A549 (cell line): ENCODE measurements around the gene RTL9. TPM values are rescaled to one million over a fixed set of nuclear protein-coding genes. Genes with fewer than 3 reads are reported as not detected.

Source experiments
- ATAC-seq, 2 experiments: fragments of 200-7000 bp in 1 of 2; fragments of >200 bp in 1 of 2; cut with Nextera tagmentation in 1 of 2; cut with Tn5 transposase in 1 of 2; 3 replicates each; pipeline versions ENCODE4 v1.8.0 to v1.9.1; 2018 to 2020; ENCODE audit warnings: mild to moderate bottlenecking in 1 of 2, moderate library complexity in 1 of 2
- CTCF ChIA-PET: fragments of 300-600 bp; sonication (Branson Sonifier 250); formaldehyde crosslinking; extraction: SDS; loops from one replicate; lab custom pipeline; 2021; ENCODE audit warnings: antibody characterized with exemption, inconsistent platforms; lab: Yijun Ruan, JAX
- POLR2A ChIA-PET: fragments of 350-600 bp; formaldehyde crosslinking; extraction: SDS; loops from one replicate; lab custom pipeline; 2021; ENCODE audit warnings: antibody characterized with exemption, inconsistent platforms; lab: Yijun Ruan, JAX
- DNase-seq, 2 experiments: peaks; one replicate each; pipeline versions ENCODE4 v3.0.0 to v3.0.0-alpha.2; 2011 to 2016; ENCODE audit warnings: low read depth in 1 of 2, low spot score in 1 of 2
- FAIRE-seq: peaks from 2 replicates; lab custom pipeline; 2011; peaks lifted over from hg19 to GRCh38; lab: Jason Lieb, UNC
- H3K27ac ChIP-seq, 2 experiments: fragments of >200 bp; sonication (Bioruptor Twin); formaldehyde crosslinking; 3 replicates each; pipeline ENCODE4 v1.5.1; 2016 to 2017
- H3K4me1 ChIP-seq: fragments of >200 bp; sonication (Bioruptor Twin); formaldehyde crosslinking; 3 replicates; pipeline ENCODE4 v1.6.1; 2016
- H3K4me2 ChIP-seq: fragments of >200 bp; sonication (Bioruptor Twin); formaldehyde crosslinking; 3 replicates; pipeline ENCODE4 v1.6.1; 2016
- H3K4me3 ChIP-seq: fragments of >200 bp; sonication (Bioruptor Twin); formaldehyde crosslinking; 3 replicates; pipeline ENCODE4 v1.5.1; 2016
- H3K9me3 ChIP-seq: fragments of >200 bp; sonication (Bioruptor Twin); formaldehyde crosslinking; 3 replicates; pipeline ENCODE4 v1.6.1; 2016
- BCL3 ChIP-seq: fragments of >200 bp; sonication (Bioruptor Twin); formaldehyde crosslinking; IDR thresholded peaks from 3 replicates; pipeline ENCODE4 v1.6.1; 2016
- CBX2 ChIP-seq: fragments of 200-600 bp; sonication (generic); IDR thresholded peaks from 2 replicates; pipeline ENCODE4 v1.6.1; 2016; ENCODE audit warnings: low read depth, mild to moderate bottlenecking, borderline replicate concordance
- E2F6 ChIP-seq: IDR thresholded peaks from 2 replicates; pipeline ENCODE4 v1.6.1; 2012; ENCODE audit warnings: low read depth, borderline replicate concordance
- ESRRA ChIP-seq: fragments of 150-350 bp; IDR thresholded peaks from 2 replicates; pipeline ENCODE4 v1.6.1; 2014; ENCODE audit warnings: mild to moderate bottlenecking, low read length, borderline replicate concordance
- FOSB ChIP-seq: fragments of 250-450 bp; sonication (Bioruptor Pico); IDR thresholded peaks from 2 replicates; pipeline ENCODE4 v1.5.0; 2020; ENCODE audit warnings: mild to moderate bottlenecking, moderate library complexity
- FOSL2 ChIP-seq, 2 experiments: fragments of 450-650 bp in 1 of 2; fragments of >200 bp in 1 of 2; sonication (Bioruptor Twin) in 1 of 2; formaldehyde crosslinking; IDR thresholded peaks; 2 replicates each; pipeline versions ENCODE4 v1.5.0 to v1.6.1; 2016 to 2020; ENCODE audit warnings: mild to moderate bottlenecking in 1 of 2, moderate library complexity in 1 of 2
- FOXS1 ChIP-seq: fragments of 250-450 bp; sonication (Bioruptor Pico); IDR thresholded peaks from 2 replicates; pipeline ENCODE4 v1.5.0; 2020; ENCODE audit warnings: mild to moderate bottlenecking, moderate library complexity
- GATA3 ChIP-seq: IDR thresholded peaks from 2 replicates; pipeline ENCODE4 v1.6.1; 2012; ENCODE audit warnings: borderline replicate concordance
- HEYL ChIP-seq: fragments of 250-450 bp; sonication (Bioruptor Pico); IDR thresholded peaks from 2 replicates; pipeline ENCODE4 v1.8.0; 2021; ENCODE audit warnings: mild to moderate bottlenecking, moderate library complexity
- HOXA7 ChIP-seq: fragments of 250-450 bp; sonication (Bioruptor Pico); IDR thresholded peaks from 2 replicates; pipeline ENCODE4 v1.5.0; 2020; ENCODE audit warnings: mild to moderate bottlenecking, moderate library complexity
- HOXB5 ChIP-seq: fragments of 250-450 bp; sonication (Bioruptor Pico); IDR thresholded peaks from 2 replicates; pipeline ENCODE4 v1.5.0; 2020; ENCODE audit warnings: mild to moderate bottlenecking, moderate library complexity
- JUNB ChIP-seq: fragments of >200 bp; sonication (Bioruptor Twin); formaldehyde crosslinking; IDR thresholded peaks from 2 replicates; pipeline ENCODE4 v1.6.1; 2016
- MAX ChIP-seq: IDR thresholded peaks from 2 replicates; pipeline ENCODE4 v1.6.1; 2012
- MAZ ChIP-seq: fragments of 150-350 bp; IDR thresholded peaks from 2 replicates; pipeline ENCODE4 v1.6.1; 2014; ENCODE audit warnings: antibody characterized with exemption, low read depth, low read length, borderline replicate concordance
- MYC ChIP-seq: IDR thresholded peaks from 2 replicates; pipeline ENCODE4 v1.6.1; 2012; ENCODE audit warnings: mild to moderate bottlenecking, inconsistent platforms, low read length, improper control_type of control experiment, borderline replicate concordance
- NPAS2 ChIP-seq: fragments of 250-450 bp; sonication (Bioruptor Pico); IDR thresholded peaks from 2 replicates; pipeline ENCODE4 v1.8.0; 2022; ENCODE audit warnings: mild to moderate bottlenecking, moderate library complexity, borderline replicate concordance
- RCOR1 ChIP-seq: fragments of 150-350 bp; IDR thresholded peaks from 2 replicates; pipeline ENCODE4 v1.6.1; 2014; ENCODE audit warnings: antibody characterized with exemption, low read length, low read depth
- REST ChIP-seq: fragments of 200-600 bp; sonication (generic); IDR thresholded peaks from 2 replicates; pipeline ENCODE4 v1.6.1; 2016; ENCODE audit warnings: antibody characterized with exemption, mild to moderate bottlenecking, moderate library complexity
- RFX5 ChIP-seq: fragments of 450-650 bp; IDR thresholded peaks from 2 replicates; pipeline ENCODE4 v1.7.1; 2014; ENCODE audit warnings: antibody characterized with exemption, mild to moderate bottlenecking, moderate library complexity
- SREBF2 ChIP-seq: fragments of 450-650 bp; IDR thresholded peaks from 2 replicates; pipeline ENCODE4 v1.6.1; 2014; ENCODE audit warnings: mild to moderate bottlenecking, moderate library complexity
- TFCP2L1 ChIP-seq: fragments of 250-450 bp; sonication (Bioruptor Pico); IDR thresholded peaks from 2 replicates; pipeline ENCODE4 v1.5.0; 2021; ENCODE audit warnings: mild to moderate bottlenecking
- ZC3H11A ChIP-seq: fragments of 450-650 bp; IDR thresholded peaks from 2 replicates; pipeline ENCODE4 v1.6.1; 2014; ENCODE audit warnings: antibody characterized with exemption, mild to moderate bottlenecking
- WGBS: methylation state at CpG from one replicate; pipeline ENCODE4 v1.1.6; 2017; ENCODE audit errors: missing lambda C conversion rate; 5-methylcytosine and 5-hydroxymethylcytosine counted together
- polyA plus RNA-seq, 4 experiments: library from polyadenylated mRNA; depleted of rRNA in 3 of 4; stranded (reverse); fragments of >200 nt; fragmentation: RNase III in 1 of 4; extraction: RNeasy Plus Mini Kit Qiagen cat#74134 plus additional on column Dnase treatment in 1 of 4; gene quantifications; 2 replicates in 3 of 4; 3 replicates in 1 of 4; pipeline ENCODE4 v1.2.3, GENCODE V29; 2011 to 2017

Gene RTL9
- polyA plus RNA-seq, 2 of the 4 experiments (the other 2 are of a cell fraction): 0.04 to 0.06 TPM

DNA sequence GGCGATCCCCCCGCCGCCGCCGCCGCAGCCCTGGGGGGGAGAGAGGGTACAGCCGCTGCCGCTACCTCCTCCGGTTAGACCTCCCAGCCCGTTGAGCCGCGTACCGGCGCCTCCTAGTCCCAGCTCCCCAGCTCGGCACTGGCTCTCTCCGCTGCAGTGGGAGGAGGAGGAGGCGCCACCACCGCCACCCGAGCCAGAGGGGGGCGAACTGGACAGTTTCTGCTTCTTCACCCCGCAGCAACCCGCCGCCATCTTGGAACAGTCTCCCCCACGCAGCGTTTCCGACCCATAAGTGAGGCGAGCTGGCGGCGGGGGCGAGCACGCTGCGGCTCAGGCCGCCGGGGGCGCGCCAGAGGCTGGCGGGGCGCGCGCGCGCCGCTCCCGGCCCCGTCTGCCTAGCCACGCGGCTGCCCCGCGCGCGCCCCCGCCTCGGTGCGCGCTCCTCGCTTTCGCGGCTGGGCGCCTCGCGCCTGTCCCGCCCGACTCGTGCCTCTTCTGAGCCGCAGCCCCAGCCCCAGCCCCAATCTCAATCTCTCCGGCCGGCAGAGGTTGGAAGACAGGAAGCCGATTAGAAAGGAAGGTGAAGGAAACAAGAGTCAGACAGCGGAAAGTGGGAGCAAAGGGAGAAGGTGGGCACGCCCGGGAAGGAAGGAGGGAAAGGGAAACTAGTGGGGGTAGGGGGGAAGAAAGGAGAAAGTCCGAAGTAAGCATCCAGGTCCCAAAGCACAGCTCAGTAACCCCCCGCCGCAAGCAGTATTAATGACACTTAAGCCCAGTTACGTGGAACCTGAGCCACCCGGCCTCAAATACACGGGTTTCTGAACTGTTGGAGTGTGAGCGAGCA lies 40.6 kb upstream of the RTL9 start, which contains the start of gene AMMECR1 (continued):
- no peak for TF ChIP-seq FOSL2 (IDR thresholded peaks at IDR 0.05)
- TF ChIP-seq FOSL2 (CRISPR knock-in tag; IDR thresholded peaks at IDR 0.05): no peak
- TF ChIP-seq BCL3: 0 out of 3 replicates have a peak, but pooled peaks have one; percentile 32
- no peak for TF ChIP-seq MAZ
- no peak for TF ChIP-seq SREBF2
- 0 out of 2 replicates have a peak, but pooled peaks have one; percentile 51 for TF ChIP-seq HOXB5 (CRISPR knock-in tag)
- no peak for TF ChIP-seq CBX2
- no peak for TF ChIP-seq HEYL (CRISPR knock-in tag)
- TF ChIP-seq JUNB: no peak
- TF ChIP-seq RFX5: no peak
- peak; percentile 89 for TF ChIP-seq E2F6
- no peak for TF ChIP-seq HOXA7 (CRISPR knock-in tag)
- TF ChIP-seq FOSB (CRISPR knock-in tag): no peak
- no peak for TF ChIP-seq TFCP2L1 (CRISPR knock-in tag)
- peak; percentile 83 for TF ChIP-seq MAX
- no peak for TF ChIP-seq NPAS2 (CRISPR knock-in tag)
- TF ChIP-seq RCOR1: no peak

DNA sequence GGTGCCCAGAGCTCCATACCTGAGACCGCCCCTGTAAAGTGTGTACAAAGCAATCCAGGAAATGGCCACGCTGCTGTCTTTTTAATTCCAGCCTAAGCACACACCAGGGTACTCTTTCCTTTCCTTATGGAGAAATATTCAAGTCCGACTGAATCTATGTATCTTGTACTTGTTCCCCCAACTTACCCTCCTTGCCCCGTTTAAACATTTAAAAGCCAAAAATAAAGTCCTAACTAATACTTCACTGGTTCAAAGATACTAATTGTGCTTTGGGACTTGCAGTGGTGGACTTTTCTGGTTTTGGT lies 40.0 kb upstream of the RTL9 start:
- FAIRE-seq (peak; percentile 82), ATAC-seq (peak; percentile 51 to 57; a peak in 5 of 6 replicates), DNase-seq (peak; percentile 17 to 31)
- H3K4me1 ChIP-seq: peaks cover 19% of the 10 kb centered on the region; the same call in 2 of the 3 replicates
- POLR2A ChIA-PET: interaction anchor here (1.2 kb wide), 2 partner anchors 84 to 138 kb away, joined by 6 to 8 read pairs; no protein-coding TSS in a partner anchor
- H3K4me2 ChIP-seq: peak overlapping the region; percentile 80
- WGBS: 0% methylated on average over 4 of the region's 4 CpGs
- peak overlapping the region; percentile 96 for H3K4me3 ChIP-seq
- TF ChIP-seq MYC (no peak), FOSB (CRISPR knock-in tag) (no peak)
- CTCF ChIA-PET: interaction anchor here (1.1 to 2.2 kb wide), 2 partner anchors 16 to 89 kb away, joined by 3 to 6 read pairs; no protein-coding TSS in a partner anchor
- peak overlapping the region; percentile 99 for H3K27ac ChIP-seq
- H3K9me3 ChIP-seq: no peaks in the 10 kb centered on the region

GRCh38 chrX:110320381-110320987 lies 38.2 kb upstream of the RTL9 start:
- Histone ChIP-seq H3K4me1 (peaks cover 16% of the 10 kb centered on the region; the same call in 2 of the 3 replicates), H3K27ac (no peak overlapping the region), H3K9me3 (no peaks in the 10 kb centered on the region), H3K4me2 (no peak overlapping the region), H3K4me3 (no peak overlapping the region)
- FAIRE-seq: no peak
- ATAC-seq: no peak
- POLR2A ChIA-PET: no interaction called here
- TF ChIP-seq RFX5 (no peak), ZC3H11A (no peak), FOXS1 (CRISPR knock-in tag) (no peak), REST (no peak), ESRRA (no peak), GATA3 (no peak)
- WGBS: 81% methylated on average over 3 of the region's 3 CpGs
- DNase-seq: no peak
- CTCF ChIA-PET: interaction anchor here (1.2 to 2.2 kb wide), 2 partner anchors 87 kb away, joined by 3 to 6 read pairs; no protein-coding TSS in a partner anchor
